Inferior parietal cortex (tissue), 1 donor: ENCODE results near the gene DENND1A.
A peak's percentile ranks its signal among the peaks of the same experiment; 100 is the strongest.
"Not testable (repeated sequence)": the region's sequence is repeated elsewhere in the genome, so short reads cannot be mapped to it uniquely, and the experiment has no call there.

Experiments
- DNase-seq: peaks from one replicate; pipeline ENCODE4 v3.0.0-alpha.2; 2016; ENCODE audit errors: extremely low spot score

DENND1A gene

DNA sequence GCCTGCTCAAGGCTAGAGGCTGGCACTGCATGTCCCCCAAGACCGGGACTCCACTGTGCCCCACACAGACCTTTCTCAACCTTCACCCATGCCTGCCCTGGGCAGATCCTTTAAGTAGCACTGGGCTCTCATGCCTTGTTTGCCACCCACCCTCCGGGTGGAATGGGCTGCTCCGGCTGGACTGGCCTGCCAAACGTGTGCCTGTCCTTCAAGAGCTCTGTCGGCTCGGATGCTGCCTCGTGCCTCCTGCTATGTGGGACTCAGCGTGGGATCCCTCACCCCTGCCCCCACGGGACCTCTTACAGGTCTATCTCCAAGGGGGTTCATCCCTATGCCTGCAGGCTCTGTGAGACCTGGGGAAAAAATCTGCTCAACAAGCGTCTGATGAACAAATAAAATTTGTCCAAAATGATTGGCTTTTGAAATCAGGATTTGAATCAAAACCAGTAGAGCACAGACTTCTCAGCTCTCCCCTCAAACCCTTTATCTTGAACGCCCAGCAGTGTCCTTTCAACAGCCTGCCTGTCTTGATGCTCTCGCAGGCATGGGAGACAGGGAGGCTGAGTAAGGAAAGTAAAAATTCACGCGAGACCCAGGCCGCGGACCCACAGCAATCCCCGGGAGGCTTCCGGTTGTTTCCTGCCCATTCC is 517.6 kb downstream of the DENND1A start:
- DNase-seq = no peak

DNA sequence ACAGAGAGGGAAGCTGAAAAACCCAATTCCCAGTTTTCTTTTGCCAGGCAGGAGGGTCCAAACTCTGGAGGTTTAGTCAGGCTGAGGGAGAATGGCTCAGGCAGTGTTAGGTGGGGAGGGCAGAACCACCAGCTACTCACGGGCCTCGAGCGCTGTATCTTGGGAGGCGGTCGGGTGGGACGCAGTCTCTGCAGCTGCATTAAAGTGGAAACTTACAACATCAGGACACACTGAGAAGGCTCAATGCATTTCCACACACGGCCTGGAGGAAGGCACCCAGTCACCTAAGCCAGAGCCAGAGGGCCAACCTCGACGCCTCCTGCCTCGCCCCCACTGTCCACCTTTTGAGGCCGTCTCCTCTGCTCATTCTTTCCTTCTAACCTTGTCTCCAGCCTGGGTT is 518.3 kb downstream of the DENND1A start:
- no peak for DNase-seq

DNA sequence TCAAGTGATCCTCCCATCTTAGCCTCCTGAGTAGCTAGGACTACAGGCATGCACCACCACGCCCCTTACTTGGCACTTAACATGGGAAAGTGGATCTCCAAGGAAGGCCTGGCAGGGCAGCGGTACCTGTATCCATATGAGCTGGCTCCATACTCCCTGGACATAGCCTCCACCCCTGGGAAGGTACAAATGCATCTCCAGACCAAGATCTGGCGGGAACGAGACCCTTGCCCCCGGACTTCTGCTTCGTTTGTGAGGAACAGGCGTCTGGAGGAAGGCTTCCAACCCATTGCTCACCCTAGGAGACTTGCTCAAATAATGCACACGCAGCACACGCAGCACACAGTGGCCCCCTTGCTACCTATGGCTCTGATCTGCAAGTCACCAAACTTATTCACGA is 518.7 kb downstream of the DENND1A start:
- no peak for DNase-seq

DNA sequence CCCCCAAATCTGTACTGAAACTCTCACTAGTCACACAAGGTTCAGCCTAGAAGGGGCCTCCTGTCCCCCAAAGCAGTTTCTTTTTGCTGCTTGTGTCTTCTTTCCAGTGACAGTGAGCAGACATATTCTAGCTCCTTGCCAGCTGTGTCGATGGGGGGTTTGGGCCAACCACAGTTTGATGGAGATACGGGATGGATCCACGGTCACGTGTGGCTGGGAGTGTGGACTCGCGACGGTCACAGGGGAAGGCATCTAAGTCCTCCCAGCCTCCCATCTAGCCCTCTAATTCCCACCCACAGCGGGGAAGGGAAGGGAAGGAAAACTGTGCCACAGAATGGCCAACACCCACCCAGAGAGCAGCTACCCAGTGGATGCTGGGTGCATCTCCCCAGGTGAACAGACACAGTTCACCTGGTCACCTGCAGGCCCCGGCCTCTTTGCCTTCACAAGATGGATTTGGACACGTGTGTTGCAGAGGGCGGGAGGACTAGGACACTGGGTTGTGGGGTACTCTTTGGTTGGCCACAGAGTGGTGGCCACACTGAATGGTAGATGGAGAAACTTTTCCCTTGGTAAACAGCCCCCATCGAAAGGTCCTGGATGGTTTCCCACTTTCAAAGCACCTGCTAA is 519.5 kb downstream of the DENND1A start:
- DNase-seq = no peak

DNA sequence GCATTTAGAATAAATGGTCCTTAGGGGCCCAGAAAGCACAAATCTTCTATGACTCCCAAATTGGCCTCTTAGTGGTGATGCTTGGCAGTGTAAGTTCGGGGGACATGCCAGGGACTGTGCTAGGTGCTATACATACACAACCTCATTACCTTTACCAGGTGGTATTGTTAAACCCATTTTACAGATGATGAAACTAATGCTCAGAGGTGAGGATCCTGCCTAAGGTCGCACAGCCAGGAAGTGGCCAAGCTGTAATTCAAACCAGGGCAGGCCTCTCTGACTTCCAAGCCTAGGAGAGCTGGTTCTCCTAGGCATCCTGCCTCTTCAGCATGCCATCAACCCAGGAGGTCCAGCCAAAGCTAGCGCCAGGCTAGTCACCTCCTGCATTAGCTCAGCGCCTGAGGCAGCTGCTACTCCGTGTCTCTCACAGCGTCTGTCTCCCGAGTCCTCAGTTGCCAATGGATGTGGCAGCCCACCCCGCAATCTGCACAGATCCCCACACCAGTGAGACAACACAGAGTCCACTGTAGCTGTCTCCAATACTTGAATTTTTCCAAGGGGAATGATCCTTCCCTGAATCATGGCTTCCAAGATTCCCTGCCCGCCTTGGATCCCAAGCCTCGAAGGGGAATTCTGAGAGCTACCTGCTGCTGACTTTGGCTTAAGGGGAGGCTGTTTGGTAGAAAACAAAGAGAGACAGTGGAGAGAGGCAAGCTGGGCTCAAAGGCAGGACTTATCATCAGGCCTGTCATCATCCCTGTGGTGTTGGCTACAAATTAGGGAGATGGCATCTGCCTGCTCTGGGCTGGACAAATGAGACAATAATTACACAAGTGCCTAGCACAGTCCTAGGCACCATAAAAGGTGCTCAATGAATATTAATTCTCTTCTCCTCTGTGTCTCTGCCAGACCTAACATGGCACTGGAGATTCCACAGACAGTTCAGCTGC is 521.3 kb downstream of the DENND1A start:
- no peak for DNase-seq

DNA sequence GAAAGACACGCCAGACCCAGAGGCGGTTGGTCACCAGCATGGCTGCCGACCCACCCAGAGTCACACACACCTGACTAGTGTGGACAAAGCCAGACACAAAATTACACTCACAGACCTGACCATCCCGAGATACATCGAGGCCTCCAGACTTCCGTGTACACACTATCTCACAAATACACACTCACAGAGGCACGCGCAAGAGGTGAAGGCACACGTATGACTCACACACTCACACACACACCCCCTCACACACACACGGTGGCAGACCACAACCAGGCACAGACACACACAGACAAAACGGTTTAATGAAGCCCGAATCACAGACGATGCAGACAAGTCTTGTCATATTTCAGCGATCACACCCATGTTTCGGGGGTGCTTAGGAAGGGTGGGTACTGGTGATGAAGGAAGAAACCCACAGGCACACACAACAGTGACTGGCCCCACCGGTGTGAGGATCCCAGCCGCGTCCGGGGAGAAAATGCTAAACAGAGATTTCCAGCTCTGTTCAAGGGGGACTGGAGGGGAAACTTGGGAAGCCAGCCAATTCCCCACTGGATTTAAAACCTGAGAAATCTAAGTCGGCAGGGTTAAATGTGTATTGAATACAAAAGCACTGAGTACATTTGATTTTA is 522.6 kb downstream of the DENND1A start:
- DNase-seq = no peak

DNA sequence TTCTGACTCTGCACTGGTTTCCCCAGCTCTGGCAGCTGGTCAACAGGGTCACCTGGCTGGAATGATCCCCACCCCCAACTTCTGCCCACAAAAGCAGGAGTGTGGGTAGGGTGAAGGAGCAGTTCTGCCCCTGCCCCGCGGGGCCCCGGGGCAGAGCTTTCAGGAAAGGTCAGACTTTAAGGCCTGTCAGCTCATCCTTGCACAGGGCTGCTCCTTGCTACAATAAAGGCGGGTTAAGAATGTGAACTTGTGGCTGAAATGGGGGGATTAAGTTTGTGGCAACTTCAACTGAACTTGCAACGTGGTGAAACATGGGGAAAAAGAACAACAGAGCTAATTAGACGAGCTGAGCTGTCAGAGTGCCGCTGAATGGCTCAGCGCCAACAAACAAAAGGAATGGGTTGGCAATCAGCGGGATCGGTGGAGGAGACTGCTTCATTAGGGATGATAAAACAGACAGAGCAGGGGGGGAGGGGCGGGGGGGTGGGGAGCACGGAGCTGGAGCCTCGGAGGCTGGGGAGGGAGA is 523.2 kb downstream of the DENND1A start:
- DNase-seq = no peak

DNA sequence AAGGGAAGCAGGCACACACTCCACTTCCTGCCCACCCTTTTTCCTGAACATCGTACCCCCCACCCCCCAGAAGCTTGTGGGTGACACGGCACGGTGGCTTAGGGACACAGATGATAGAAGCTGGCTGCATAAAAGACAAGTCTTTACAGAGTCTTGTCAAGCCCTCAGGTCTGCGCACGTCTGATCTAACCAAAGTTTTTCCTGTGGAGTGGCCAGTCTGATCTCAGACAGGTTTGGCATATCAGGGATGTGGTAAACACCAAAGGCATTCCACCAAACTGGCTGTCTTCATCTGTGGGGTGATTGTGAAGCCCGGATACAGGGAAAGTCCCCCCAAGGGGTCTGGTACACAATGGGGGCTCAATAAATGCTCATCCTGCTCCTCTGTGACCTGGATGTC is 523.9 kb downstream of the DENND1A start:
- DNase-seq = no peak

DNA sequence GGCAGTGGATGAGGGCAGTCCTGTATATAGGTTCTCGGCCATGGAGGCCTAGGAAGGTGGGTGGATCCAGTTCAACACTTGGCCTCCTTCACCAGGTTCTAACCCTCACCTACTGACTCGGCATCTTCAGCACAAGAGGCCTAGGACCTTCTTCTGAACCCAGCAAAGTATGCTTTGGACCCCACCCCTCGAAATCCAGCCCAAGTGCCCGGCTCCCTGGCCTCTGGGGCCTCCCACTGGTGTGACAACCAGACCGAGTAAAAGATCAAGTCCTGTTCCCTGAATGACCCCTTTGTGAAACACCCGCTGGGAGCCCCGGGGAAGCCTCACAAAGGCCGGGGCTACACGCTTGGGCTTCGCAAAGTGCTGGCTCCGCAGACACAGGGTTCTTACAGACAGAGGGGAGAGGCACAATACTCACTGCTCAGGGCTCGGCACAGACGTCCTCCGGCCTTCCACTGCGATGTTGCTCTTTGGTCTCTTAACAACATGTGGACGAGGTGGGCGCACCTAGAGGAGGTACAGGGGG is 526.9 kb downstream of the DENND1A start:
- no peak for DNase-seq

DNA sequence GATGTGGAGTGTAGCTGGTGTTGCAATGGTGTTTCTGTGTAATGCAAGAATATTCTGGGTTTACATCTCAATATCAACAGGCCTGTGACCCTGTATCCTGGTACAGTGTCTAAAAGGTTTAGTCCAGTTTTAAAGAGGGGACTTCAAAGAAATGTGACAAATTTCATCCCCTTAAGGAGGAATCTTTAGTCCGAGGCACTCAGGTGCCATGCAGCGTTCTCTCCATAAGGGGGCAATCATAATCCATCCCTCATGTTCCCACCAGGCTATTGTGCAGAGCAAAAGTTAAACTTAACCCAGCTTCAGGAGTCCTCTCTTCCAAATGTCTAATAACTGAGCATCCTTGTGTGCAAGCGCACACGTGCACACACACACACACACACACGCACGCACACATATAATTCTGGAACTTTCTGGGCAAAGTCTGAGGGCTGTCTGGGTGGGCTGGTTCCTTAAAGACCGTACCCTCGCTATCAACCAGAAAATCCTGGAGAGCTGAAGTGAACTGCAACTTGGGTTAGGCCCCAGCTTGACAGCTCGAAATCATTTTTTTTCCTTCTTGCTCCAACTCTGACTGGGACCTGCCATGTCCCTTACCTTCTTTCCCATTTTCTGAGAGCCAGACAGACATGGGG is 527.9 kb downstream of the DENND1A start:
- peak; percentile 79 for DNase-seq

DNA sequence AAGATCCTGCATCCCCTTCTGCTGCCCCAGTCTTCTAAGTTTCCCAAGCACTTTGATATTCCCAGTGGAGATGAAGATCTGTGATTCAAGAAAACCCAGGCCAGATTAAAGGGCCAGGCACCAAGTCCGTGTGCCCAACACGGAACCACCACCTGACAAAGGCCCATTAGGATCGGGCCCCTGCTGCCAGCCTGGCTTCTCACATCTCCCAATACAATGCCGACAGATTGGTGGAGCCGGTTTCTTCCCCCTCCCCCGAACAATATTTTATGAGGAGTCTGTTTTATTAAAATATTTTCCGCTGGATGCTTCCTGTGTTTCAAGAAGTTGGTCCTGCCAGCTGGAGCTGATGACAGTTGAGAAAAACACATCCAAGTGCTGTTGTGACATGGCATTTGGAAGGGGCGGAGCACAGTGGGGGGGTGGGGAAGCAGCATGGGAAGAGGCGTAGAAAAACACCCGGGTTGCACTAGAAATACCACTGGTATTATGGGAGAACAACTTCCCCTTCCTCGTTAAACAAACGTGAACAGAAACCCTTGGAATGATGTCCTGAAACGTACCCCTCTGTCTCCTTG is 528.9 kb downstream of the DENND1A start:
- DNase-seq = no peak

DNA sequence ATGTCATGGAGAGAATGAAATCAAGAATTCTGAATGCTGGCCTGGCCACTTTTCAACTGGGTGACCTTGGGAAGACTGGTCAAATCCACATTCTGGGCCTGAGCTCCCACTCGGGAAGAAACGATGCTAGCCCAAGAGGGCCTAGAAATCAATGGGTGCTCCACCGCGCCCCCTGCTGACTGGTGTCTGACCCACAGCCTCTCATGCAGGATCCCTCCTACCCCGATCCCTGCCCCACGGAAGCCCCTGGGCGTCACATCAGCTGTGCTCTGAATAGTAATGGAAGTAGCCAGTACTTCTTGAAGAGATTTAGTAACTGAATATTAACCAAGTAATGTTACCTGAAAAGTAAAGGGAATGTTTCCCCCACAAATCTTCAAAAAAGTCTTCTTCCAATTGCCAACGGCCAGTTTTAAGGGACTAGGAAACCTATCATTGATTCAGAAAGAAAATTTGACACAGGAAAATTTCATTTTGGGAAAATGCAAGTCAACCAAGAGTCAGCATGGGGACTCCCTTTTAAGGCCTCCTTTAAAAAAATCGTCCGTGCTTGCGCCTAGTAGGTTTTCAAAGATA is 530.0 kb downstream of the DENND1A start:
- DNase-seq = no peak

DNA sequence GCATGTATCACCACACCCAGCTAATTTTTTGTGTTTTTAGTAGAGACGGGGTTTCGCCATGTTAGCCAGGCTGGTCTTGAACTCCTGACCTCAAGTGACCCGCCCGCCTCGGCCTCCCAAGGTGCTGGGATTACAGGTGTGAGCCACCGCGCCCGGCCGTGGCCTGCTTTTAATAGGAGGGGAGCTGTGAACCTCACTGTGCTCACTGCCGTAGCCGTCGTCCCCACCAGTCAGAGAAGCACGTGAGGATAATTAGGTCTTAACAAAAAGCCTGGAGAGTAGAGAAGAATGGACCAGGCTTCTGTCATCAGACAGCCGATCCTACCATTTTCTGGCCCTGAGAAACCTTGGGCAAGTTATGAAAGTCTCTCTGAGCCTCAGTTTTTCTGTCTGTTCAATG is 531.0 kb downstream of the DENND1A start:
- not testable (repeated sequence) for DNase-seq

DNA sequence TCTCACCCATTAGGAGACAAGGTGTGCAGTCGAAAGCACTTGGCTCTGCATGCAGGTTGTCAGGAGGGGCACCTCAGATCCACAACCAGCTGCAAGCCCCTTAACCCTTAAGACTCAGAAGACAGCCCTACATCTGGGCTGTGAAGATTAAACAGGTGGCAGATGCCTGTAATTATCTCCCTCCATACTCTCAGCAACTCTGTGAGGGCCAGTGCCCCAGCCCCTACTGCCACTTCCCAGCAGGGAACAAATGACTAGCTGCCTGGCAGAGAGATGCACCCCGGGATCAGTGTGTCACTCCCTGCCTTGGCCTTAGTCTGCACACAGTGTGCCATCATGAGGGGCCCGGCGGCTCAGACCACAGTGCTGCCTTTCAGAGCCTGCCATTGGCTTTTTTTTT is 532.0 kb downstream of the DENND1A start:
- no peak for DNase-seq

DNA sequence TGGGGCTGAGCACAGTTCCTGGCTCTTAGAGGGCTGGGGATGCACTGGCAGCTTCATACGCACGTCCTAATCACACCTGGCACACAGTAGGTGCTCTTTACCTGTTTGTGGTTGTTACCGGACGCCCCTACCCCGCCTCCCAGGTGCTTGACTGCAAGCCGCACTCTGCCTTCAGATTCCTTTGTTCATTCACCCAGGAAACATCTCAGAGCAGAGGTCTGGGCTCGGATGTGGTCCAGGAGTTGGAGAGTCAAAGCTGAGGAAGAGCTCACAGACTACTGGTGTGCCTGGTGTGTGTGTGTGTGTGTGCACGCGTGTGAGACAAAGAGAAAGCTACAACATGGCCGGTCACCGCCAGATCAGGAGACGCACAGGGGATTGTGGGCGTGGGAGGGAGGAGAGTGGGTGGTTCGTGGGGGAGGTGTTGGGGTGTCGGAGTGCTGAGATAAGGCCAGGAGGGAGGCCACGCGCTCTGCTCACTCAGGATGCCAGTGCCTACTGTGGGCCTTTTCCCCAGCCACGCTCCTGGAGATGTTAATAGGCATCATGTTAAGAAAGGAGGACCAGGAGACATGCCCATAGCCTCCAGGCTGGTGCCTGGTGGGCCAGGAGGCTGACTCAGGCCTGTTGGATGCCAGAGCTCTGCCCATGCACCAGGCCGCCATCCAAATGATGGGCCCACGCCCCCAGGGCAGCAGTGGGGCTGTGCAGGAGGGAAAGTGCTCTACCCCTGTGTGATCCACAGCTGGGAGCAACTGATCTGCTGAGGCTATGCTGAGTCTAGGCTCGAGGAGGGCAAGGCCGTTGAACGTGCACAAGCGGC is 534.0 kb downstream of the DENND1A start:
- no peak for DNase-seq

DNA sequence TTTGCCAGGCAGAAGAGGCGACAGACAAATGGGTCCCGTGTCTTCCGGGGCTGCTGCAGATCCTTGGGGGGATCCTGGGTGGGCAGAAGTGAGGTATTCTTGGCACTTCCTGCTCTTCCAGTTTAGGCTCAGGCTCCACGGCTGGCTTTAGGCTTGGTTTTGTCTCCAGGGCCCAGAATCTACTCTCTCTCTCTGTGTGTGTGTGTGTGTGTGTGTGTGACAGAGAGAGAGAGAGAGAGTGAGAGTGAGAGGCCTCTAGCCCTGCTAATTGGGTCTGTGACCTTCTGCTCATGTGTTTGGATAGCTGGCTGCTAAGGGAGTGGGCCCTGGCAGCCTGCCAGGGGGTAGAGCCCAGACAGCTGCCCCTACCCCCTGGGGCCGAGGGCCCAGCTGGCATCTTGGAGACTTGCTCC is 534.6 kb downstream of the DENND1A start:
- DNase-seq = no peak

DNA sequence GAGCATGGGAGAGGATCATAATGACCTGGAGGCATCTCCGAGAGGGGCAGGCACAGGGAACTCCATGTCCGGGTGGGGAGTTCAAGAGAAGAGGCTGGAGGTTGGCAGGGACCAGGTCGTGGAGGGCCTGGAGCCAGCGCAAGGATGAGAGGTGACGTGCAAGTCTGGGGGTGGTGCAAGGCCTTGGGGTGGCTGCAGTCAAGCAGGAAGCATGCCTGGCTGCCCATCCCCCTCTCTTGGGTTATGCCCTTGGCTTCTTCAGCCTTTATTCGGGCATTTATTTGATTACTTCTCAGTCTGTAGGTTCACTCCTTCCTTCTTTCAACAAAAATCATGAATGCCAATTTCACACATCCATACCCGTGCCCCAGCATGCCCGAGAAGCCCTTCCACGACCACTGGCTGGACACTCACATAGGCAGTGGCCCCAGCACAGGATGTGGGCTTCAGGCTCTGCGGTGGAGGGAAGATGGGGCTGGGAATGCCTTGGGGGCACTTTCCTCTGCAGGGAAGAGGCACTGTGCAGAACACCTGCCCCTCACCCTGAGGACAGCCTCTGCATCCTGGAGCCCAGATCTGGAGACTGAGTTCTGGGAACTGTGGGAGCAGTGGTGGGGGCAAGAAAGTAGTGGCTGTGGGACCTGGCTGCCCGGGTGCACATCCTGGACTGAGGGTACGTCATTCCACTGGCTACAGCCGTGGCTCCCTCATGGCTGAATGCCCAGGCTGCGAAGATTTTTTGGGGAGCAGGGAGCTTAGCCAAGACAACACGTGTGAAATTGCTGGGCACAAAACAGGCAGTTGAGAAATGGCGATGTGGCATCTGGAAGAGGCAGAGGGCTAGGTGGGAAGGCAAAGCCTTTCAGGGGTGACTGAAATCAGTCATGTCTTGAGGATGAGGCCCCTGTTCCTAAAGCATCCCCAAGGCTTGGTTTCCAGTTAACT is 535.4 kb downstream of the DENND1A start:
- no peak for DNase-seq

DNA sequence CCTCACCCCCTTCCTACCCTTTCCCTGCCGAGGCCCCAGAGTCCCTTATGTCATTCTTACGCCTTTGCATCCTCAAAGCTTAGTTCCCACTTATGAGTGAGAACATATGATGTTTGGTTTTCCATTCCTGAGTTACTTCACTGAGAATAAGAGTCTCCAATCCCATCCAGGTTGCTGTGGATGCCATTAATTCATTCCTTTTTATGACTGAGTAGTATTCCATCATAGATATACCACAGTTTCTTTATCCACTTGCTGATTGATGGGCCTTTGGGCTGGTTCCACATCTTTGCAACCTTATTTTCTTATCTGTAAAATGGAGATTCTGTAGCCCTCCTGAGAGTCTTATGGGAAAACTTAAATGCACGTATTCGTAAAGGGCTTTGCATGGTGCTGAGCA is 537.1 kb downstream of the DENND1A start:
- DNase-seq = no peak
